Spleen (tissue), 7 donors: Measurements from ENCODE around the gene SPATA45.

Experiments
- POLR2A ChIP-seq, 3 donors: fragments of 450-650 bp; IDR thresholded peaks; one replicate each; pipeline ENCODE4 v1.5.1; 2017; ENCODE audit warnings: antibody characterized with exemption in 3 of 3, mild to moderate bottlenecking in 1 of 3
- POLR2AphosphoS5 ChIP-seq, 3 donors: sonication (generic); formaldehyde crosslinking; IDR thresholded peaks; one replicate each; pipeline ENCODE4 v1.5.1; 2017; ENCODE audit warnings: antibody characterized with exemption in 3 of 3
- TF ChIP-seq, protein P1 (sequence below), 11 experiments: fragments of 200-600 bp in 7 of 11; fragments of 450-650 bp in 4 of 11; sonication (generic) in 4 of 11; IDR thresholded peaks in 8 of 11; conservative IDR thresholded peaks in 3 of 11; 1 replicate in 7 of 11; 2 replicates in 4 of 11; pipeline versions ENCODE4 v1.4.0 to v1.8.0; 2016 to 2021; ENCODE audit warnings: antibody characterized with exemption in 11 of 11, inconsistent platforms in 4 of 11, mild to moderate bottlenecking in 1 of 11
- donor health status: DM: no; HTN: no; CAD: no; lungs with moderate emphysema.
- donor health status: DM: no; HTN: no; CAD: no.
- donor health status: DM: no; HTN: no; CAD: no.

DNA sequence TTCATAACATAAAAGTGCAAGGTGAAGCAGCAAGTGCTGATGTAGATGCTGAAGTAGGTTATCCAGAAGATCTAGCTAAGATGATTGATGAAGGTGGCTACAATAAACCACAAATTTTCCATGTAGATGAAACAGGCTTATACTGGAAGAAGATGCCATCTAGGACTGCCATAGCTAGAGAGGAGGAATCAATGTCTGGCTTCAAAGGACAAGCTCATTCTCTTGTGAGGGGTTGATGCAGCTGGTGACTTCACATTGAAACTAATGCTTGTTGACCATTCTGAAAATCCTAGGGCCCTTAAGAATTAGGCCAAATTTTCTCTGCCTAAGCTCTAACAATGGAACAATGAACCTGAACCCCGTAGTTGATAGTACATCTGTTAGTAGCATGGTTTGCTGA lies 44.7 kb upstream of the SPATA45 start:
- TF ChIP-seq, protein P1, sequence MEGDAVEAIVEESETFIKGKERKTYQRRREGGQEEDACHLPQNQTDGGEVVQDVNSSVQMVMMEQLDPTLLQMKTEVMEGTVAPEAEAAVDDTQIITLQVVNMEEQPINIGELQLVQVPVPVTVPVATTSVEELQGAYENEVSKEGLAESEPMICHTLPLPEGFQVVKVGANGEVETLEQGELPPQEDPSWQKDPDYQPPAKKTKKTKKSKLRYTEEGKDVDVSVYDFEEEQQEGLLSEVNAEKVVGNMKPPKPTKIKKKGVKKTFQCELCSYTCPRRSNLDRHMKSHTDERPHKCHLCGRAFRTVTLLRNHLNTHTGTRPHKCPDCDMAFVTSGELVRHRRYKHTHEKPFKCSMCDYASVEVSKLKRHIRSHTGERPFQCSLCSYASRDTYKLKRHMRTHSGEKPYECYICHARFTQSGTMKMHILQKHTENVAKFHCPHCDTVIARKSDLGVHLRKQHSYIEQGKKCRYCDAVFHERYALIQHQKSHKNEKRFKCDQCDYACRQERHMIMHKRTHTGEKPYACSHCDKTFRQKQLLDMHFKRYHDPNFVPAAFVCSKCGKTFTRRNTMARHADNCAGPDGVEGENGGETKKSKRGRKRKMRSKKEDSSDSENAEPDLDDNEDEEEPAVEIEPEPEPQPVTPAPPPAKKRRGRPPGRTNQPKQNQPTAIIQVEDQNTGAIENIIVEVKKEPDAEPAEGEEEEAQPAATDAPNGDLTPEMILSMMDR (IDR thresholded peaks at IDR 0.05 in 8 of 11, conservative IDR thresholded peaks at IDR 0.05 in 3 of 11), result no peak
- TF ChIP-seq POLR2A (IDR thresholded peaks at IDR 0.05) (no peak), POLR2AphosphoS5 (IDR thresholded peaks at IDR 0.05) (no peak)
